ENCODE measurements around the gene ATN1. TPM values are rescaled to one million over a fixed set of nuclear protein-coding genes. Genes with fewer than 3 reads are reported as not detected.

The ATN1 gene
- total and polyA plus RNA-seq, 9 of the 15 experiments (the other 6 are each of a cell fraction or from before 2014, with no cell fraction given), result 0.15 to 49.8 (median 2.7) TPM

GRCh38 chr12:6899427-6899826 lies 28.3 kb upstream of the ATN1 start (continued):
- TF ChIP-seq ZNF740 (CRISPR knock-in tag; IDR thresholded peaks at IDR 0.05), result no peak
- TF ChIP-seq ZNF740 (tag; IDR thresholded peaks at IDR 0.05), result no peak
- TF ChIP-seq NFE2L1 (tag; IDR thresholded peaks at IDR 0.05; ENCODE audit: borderline replicate concordance, low read depth), result no peak
- TF ChIP-seq DDX20 (tag; IDR thresholded peaks at IDR 0.05; ENCODE audit: low read depth), result no peak
- no peak for TF ChIP-seq ZBTB12 (CRISPR knock-in tag; IDR thresholded peaks at IDR 0.05)
- TF ChIP-seq PHTF2 (CRISPR knock-in tag; IDR thresholded peaks at IDR 0.05), result no peak
- no peak for TF ChIP-seq ZSCAN29 (IDR thresholded peaks at IDR 0.05)
- no peak for TF ChIP-seq EP400 (IDR thresholded peaks at IDR 0.05)
- no peak for TF ChIP-seq KDM4B (IDR thresholded peaks at IDR 0.05; ENCODE audit: borderline replicate concordance in 2 of 2, low read depth in 1 of 2)
- TF ChIP-seq ATF3 (IDR thresholded peaks at IDR 0.05), result no peak
- TF ChIP-seq ATF3 (CRISPR knock-in tag; conservative IDR thresholded peaks at IDR 0.05), result no peak
- TF ChIP-seq ETS2 (tag; IDR thresholded peaks at IDR 0.05; ENCODE audit: borderline replicate concordance, poor library complexity, severe bottlenecking), result no peak
- TF ChIP-seq SNIP1 (IDR thresholded peaks at IDR 0.05; ENCODE audit: low read depth), result no peak
- TF ChIP-seq ZBTB43 (CRISPR knock-in tag; IDR thresholded peaks at IDR 0.05), result no peak
- no peak for TF ChIP-seq ZNF184 (CRISPR knock-in tag; IDR thresholded peaks at IDR 0.05)

Measured in K562 (cell line).